ENCODE results near the gene NSUN3.

NSUN3 gene

DNA sequence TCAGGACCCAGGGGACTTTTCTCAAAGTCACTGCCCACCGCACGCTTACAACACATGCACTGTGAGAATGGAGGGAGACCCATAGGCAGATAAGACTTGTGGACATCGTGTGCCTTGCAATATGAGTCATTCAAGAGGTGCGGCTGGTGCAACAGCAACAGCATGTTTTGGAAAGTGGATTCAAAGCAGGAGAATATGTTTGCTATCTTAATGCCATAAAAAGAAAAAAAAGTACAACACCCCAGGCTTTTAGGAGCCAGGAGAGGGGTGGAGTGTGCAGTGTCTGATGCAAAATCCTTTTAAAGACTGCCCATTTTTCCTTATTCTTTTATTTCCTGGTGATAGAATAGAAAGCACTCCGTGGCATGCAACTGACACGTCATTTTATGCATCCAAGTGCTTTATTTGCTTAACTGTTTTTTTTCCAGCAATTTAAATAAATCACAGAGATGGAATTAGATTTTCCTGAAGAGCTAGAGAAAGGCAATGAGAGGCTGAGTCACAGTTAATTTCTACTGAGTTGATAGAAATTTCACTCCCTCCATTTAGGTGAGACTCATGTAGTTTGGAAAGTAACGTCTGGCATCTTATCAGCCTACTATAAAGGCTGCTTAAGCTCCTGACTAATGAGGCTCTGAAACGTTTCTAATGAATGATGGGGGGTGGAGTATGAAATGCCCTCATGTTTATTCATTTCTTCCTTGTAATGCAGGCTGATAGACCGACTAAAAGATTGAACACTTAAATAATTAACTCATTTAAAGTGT lies 96.4 kb downstream of the NSUN3 start:
- in situ Hi-C loops (cut with MboI; ENCODE audit: low sequenced_read_pairs, unreplicated experiment): no loop called here
- no peak for DNase-seq (ENCODE audit: low spot score)
- no peak for TF ChIP-seq CTCF (IDR thresholded peaks at IDR 0.05; ENCODE audit: borderline replicate concordance, control extremely low read depth, extremely low read depth, insufficient read depth, missing control alignments)

DNA sequence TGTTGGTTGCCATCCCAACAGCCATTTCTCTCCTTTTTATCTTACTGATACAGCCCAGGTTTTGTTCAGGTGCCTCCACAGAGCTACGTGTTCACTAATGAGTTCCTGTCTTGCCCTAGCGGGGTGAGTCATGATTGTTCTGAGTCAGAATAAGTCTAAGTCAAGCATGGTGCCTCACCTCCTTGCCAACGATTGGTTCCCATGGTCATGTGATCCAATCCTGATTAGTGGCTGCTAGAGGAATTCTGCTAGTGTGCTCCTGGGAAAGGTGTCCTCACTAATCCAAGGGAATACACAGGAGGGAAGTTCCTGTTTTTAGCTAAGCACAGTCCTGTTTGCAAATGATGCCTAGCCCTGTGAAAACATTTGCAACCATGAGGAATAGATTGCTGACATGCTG lies 99.8 kb downstream of the NSUN3 start:
- in situ Hi-C loops (cut with MboI; ENCODE audit: low sequenced_read_pairs, unreplicated experiment): no loop called here
- no peak for TF ChIP-seq CTCF (IDR thresholded peaks at IDR 0.05; ENCODE audit: borderline replicate concordance, control extremely low read depth, extremely low read depth, insufficient read depth, missing control alignments)
- DNase-seq (ENCODE audit: low spot score): no peak

- in situ Hi-C loops (cut with MboI; ENCODE audit: low sequenced_read_pairs, unreplicated experiment): no loop called here
- no peak for TF ChIP-seq CTCF (IDR thresholded peaks at IDR 0.05; ENCODE audit: borderline replicate concordance, control extremely low read depth, extremely low read depth, insufficient read depth, missing control alignments)
- DNase-seq (ENCODE audit: low spot score): no peak
These were observed 104.5 kb downstream of the NSUN3 start for GRCh38 chr3:94167346-94167745.

DNA sequence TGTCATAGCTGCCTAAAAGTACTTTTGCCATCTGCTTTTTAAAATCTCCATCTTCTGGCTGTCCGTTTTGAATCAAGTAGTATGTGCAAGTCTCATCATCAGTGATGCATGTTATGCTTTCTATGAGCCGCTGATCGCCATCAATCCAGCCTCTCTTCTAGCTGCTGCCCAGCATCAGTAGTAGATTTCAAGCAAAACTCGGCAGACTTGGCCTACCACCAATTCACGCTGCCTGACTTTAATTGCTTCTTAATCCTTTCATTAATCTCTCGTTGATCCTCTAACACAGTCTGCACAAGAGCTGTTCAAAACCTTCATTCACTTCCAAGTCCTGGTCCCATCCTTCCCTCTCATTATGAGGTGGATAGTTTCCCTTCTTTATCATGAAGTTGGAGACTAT lies 104.9 kb downstream of the NSUN3 start:
- no peak for DNase-seq (ENCODE audit: low spot score)
- in situ Hi-C loops (cut with MboI; ENCODE audit: low sequenced_read_pairs, unreplicated experiment): no loop called here
- TF ChIP-seq CTCF (IDR thresholded peaks at IDR 0.05; ENCODE audit: borderline replicate concordance, control extremely low read depth, extremely low read depth, insufficient read depth, missing control alignments): no peak

DNA sequence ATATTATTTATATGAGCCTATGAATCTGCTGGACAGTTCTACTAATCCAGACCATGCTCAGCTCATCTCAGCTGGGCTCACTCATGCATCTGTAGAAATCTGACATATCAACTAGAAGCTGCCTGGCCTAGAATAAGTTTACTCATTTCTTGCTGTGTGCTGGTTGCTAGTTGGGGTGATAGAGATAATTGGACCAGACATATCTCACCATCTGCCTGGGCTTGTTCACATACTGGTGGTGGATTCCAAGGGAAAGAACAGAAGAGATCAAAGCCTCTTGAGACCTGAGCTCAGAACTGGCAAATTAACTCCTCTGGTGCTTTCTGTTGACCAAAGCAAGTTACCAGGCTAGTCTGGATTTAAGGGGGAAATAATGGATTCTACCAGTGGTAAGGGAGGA lies 109.1 kb downstream of the NSUN3 start:
- in situ Hi-C loops (cut with MboI; ENCODE audit: low sequenced_read_pairs, unreplicated experiment): no loop called here
- no peak for TF ChIP-seq CTCF (IDR thresholded peaks at IDR 0.05; ENCODE audit: borderline replicate concordance, control extremely low read depth, extremely low read depth, insufficient read depth, missing control alignments)
- DNase-seq (ENCODE audit: low spot score): no peak

DNA sequence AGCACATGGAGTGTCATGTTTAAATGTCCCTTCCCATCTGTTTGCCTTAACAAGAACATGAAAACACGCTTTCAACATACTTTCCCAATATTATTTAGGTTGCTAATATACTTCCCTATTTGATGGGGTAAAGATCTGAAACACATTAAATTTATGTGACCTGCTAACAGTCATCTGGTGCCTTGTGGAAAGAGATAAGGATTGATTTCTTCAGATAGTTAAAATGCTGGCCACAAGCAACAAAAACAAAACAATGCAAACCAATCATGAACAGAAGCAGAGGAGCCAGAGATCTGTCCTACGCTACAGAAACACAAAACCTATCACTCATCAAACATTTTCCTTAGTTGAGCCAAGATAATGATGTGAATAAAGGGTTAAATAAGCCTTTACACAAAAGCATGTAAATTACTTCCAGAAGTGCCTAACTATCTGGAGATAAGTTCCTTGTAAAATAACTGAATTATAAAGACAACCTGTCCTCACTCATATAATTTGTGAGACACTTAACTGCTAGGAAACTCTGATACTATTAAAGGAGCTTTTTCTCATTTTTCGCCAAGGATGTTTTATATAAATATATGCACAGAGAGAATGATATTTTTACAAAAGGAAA lies 109.9 kb downstream of the NSUN3 start:
- in situ Hi-C loops (cut with MboI; ENCODE audit: low sequenced_read_pairs, unreplicated experiment): no loop called here
- TF ChIP-seq CTCF (IDR thresholded peaks at IDR 0.05; ENCODE audit: borderline replicate concordance, control extremely low read depth, extremely low read depth, insufficient read depth, missing control alignments): no peak
- no peak for DNase-seq (ENCODE audit: low spot score)
